ENCODE measurements around the gene FOXJ1.

DNA sequence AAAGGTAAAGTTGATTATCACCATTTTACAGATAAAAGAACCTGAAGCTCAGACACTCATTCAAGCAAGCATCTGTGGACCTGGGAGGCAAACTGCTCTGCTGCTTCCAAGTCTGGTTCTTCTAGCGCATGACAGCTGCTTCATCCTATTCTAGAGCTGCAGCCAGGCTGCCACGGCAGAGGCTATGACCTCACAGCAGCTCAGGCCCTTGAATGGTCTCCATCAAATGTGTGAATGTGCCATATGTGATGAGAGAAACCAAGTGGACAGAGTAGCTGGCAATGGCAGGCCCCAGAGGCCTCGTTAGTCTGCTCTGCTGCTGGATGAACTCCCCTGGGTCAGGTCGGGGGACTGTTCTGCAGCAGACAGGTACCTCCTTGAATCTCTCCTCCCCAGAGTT is 30.7 kb upstream of the FOXJ1 start:
- TF ChIP-seq, protein P1, sequence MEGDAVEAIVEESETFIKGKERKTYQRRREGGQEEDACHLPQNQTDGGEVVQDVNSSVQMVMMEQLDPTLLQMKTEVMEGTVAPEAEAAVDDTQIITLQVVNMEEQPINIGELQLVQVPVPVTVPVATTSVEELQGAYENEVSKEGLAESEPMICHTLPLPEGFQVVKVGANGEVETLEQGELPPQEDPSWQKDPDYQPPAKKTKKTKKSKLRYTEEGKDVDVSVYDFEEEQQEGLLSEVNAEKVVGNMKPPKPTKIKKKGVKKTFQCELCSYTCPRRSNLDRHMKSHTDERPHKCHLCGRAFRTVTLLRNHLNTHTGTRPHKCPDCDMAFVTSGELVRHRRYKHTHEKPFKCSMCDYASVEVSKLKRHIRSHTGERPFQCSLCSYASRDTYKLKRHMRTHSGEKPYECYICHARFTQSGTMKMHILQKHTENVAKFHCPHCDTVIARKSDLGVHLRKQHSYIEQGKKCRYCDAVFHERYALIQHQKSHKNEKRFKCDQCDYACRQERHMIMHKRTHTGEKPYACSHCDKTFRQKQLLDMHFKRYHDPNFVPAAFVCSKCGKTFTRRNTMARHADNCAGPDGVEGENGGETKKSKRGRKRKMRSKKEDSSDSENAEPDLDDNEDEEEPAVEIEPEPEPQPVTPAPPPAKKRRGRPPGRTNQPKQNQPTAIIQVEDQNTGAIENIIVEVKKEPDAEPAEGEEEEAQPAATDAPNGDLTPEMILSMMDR (IDR thresholded peaks at IDR 0.05): no peak
- TF ChIP-seq POLR2A (IDR thresholded peaks at IDR 0.05): no peak

Data from ovary (tissue), 3 donors.